Chondrocyte (in vitro differentiated cells): ENCODE measurements around the gene CREB3L4. TPM values are rescaled to one million over a fixed set of nuclear protein-coding genes. Genes with fewer than 3 reads are reported as not detected.

Source experiments
- DNase-seq: peaks from one replicate; pipeline ENCODE4 v3.0.0; 2021; ENCODE audit warnings: mixed read lengths, low spot score
- H3K27ac Mint-ChIP-seq: one replicate; pipeline ENCODE4 v1.8.0; 2021; ENCODE audit warnings: mild to moderate bottlenecking, moderate library complexity, mixed read lengths; ENCODE audit not compliant: unreplicated experiment
- H3K27me3 Mint-ChIP-seq: 2 replicates; pipeline ENCODE4 v1.8.0; 2021; ENCODE audit warnings: low read depth, mixed read lengths
- H3K36me3 Mint-ChIP-seq: 2 replicates; pipeline ENCODE4 v1.8.0; 2021; ENCODE audit warnings: low read depth, mixed read lengths
- H3K4me1 Mint-ChIP-seq: 2 replicates; pipeline ENCODE4 v1.8.0; 2021; ENCODE audit warnings: low read depth, mild to moderate bottlenecking, mixed read lengths
- H3K4me3 Mint-ChIP-seq: one replicate; pipeline ENCODE4 v1.8.0; 2021; ENCODE audit warnings: mild to moderate bottlenecking, moderate library complexity, mixed read lengths; ENCODE audit not compliant: unreplicated experiment
- H3K9me3 Mint-ChIP-seq: 2 replicates; pipeline ENCODE4 v1.8.0; 2021; ENCODE audit warnings: low read depth, mixed read lengths
- CTCF ChIP-seq: fragments of 200-600 bp; sonication (generic); IDR thresholded peaks from 2 replicates; pipeline ENCODE4 v1.5.0; 2021; ENCODE audit warnings: antibody characterized with exemption, mild to moderate bottlenecking, moderate library complexity
- total RNA-seq: library from RNA; stranded (reverse); gene quantifications from 3 replicates; pipeline ENCODE4 v1.2.1, GENCODE V29; 2021

CREB3L4 gene
- total RNA-seq, 1 donor from 2014 or later: 3.7 TPM

DNA sequence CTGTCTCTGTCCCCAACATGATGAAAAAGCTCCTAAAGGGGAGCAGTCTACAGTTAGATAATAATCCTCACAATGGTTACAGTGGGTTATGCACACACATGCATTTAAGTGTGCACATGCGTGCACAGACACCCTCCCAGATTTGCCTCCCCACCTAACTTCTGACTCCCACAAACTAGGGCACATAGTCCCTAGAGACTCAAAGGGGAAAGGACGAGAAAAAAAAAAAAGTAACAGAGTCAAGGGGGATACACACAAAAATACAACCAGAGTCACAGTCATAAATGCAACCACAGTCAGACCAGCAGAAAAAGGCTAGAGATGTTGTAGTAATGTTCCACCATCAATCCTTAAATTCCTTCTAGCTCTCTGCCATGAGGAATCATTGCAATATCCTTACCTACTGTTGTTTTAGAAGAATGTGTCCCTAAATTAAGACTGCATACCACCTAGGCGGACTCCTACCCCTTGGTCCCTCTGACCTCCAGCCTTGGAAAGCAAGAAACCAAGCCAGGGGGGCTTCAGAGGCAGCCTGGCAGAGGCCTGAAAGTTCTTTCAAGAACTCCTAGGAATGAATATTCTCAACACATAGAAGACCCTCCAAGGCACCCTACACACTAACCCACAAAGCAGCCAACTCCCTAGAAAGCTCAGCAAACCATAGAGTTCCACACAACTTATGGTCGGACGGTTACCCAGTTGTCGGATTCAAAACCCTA lies 10.5 kb upstream of the CREB3L4 start:
- Mint-ChIP-seq H3K4me3 (peak overlapping the region; percentile 98), H3K27me3 (no peaks in the 10 kb centered on the region), H3K27ac (peak overlapping the region; percentile 97), H3K9me3 (no peaks in the 10 kb centered on the region), H3K36me3 (peaks cover 8% of the 10 kb centered on the region), H3K4me1 (peaks cover 44% of the 10 kb centered on the region)
- no peak for TF ChIP-seq CTCF
- no peak for DNase-seq

GRCh38 chr1:153957744-153958110 lies 10.0 kb upstream of the CREB3L4 start:
- H3K9me3 Mint-ChIP-seq: no peaks in the 10 kb centered on the region
- peak overlapping the region; percentile 98 for H3K4me3 Mint-ChIP-seq
- no peak for DNase-seq
- peaks cover 50% of the 10 kb centered on the region for H3K4me1 Mint-ChIP-seq
- no peaks in the 10 kb centered on the region for H3K27me3 Mint-ChIP-seq
- peaks cover 8% of the 10 kb centered on the region for H3K36me3 Mint-ChIP-seq
- no peak for TF ChIP-seq CTCF
- peak overlapping the region; percentile 97 for H3K27ac Mint-ChIP-seq

DNA sequence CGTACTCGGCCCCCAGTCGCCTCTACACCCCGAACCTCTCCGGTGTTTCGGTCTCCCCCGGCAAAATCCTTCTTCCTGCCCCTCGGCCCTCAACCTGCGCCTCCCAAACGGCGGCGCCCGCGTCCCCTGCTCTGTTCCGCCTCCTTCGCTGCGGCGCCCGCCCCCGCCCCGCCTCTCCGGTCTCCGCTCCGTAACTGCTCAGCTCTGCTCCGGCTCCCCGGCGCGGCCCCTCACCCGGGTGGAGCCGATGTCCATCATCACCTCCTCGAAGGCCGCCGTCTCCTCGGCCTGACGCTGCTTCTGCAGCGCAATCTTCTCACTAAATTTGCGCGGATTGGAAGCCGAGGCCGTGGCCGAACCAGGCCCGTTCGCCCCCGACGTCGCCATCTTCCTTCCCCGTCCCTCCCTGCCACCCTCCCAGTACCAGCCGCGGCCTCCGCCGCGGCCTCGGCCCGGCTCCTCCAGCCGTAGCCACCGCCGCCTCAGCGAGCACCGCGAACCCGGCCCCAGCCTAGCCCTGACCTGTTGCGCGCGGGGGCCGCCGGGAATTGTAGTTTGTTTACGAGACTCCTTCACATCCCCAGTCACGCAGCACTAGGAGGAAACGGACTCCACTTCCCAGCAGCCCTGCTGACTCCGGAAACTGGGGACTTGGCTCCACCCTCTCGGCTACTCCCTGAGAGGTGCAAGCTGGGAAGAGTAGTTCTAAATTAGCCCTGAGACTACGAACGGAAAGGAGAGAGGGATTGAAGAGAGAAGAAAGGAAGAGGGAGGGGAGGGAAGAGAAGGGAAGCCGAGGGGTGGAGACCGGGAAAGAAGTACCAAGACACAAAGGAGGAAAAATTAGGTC lies 9.4 kb upstream of the CREB3L4 start, which contains the start of gene CRTC2:
Gene CRTC2, minus strand, starts transcription at position 502 of the 850 bp plus-strand sequence. Its CDS starts 115 bp downstream, at position 387.
- H3K4me3 Mint-ChIP-seq: peak within 1 kb of the TSS; percentile 98
- peaks cover 54% of the 10 kb centered on the region for H3K4me1 Mint-ChIP-seq
- peaks cover 8% of the 10 kb centered on the region for H3K36me3 Mint-ChIP-seq
- no peaks in the 10 kb centered on the region for H3K27me3 Mint-ChIP-seq
- TF ChIP-seq CTCF: no peak
- peak; percentile 98 for DNase-seq
- H3K27ac Mint-ChIP-seq: peak within 1 kb of the TSS; percentile 97
- H3K9me3 Mint-ChIP-seq: no peaks in the 10 kb centered on the region

- Mint-ChIP-seq H3K36me3 (peaks cover 7% of the 10 kb centered on the region), H3K4me1 (peaks cover 60% of the 10 kb centered on the region), H3K4me3 (peak overlapping the region; percentile 98), H3K27me3 (no peaks in the 10 kb centered on the region), H3K27ac (peak overlapping the region; percentile 97), H3K9me3 (no peaks in the 10 kb centered on the region)
- TF ChIP-seq CTCF: no peak
- no peak for DNase-seq
Measured at GRCh38 chr1:153958961-153959260, 8.8 kb upstream of the CREB3L4 start.

- Mint-ChIP-seq H3K4me1 (peaks cover 61% of the 10 kb centered on the region), H3K36me3 (peaks cover 4% of the 10 kb centered on the region), H3K27ac (peak overlapping the region; percentile 97), H3K4me3 (no peak overlapping the region), H3K27me3 (no peaks in the 10 kb centered on the region), H3K9me3 (no peaks in the 10 kb centered on the region)
- DNase-seq: no peak
- no peak for TF ChIP-seq CTCF
Measured at GRCh38 chr1:153959454-153959853, 8.2 kb upstream of the CREB3L4 start.
